Activated CD4-positive, alpha-beta T cell treated with anti-CD3 and anti-CD28 coated beads for 36 hours (primary cell): ENCODE measurements around the gene EFNA4. TPM values are rescaled to one million over a fixed set of nuclear protein-coding genes. Genes with fewer than 3 reads are reported as not detected.

ENCODE experiments used
- ATAC-seq: fragments of 200-7000 bp; cut with Tn5 transposase; one replicate; pipeline ENCODE4 v1.10.0; 2021; ENCODE audit warnings: mild to moderate bottlenecking, moderate library complexity
- CTCF ChIA-PET: fragments of 350-600 bp; sonication (Branson Sonifier 250); formaldehyde crosslinking; loops from one replicate; lab custom pipeline; 2021; ENCODE audit warnings: antibody characterized with exemption; lab: Charles Lee
- POLR2A ChIA-PET: fragments of 350-600 bp; sonication (Branson Sonifier 250); formaldehyde crosslinking; loops from one replicate; lab custom pipeline; 2021; ENCODE audit warnings: antibody characterized with exemption, inconsistent platforms; lab: Charles Lee
- DNase-seq: peaks from one replicate; pipeline ENCODE4 v3.0.0-alpha.2; 2020
- H3K27ac Mint-ChIP-seq: one replicate; pipeline ENCODE4 v1.8.0; 2021; ENCODE audit warnings: mixed read lengths
- H3K27me3 Mint-ChIP-seq: one replicate; pipeline ENCODE4 v1.8.0; 2021; ENCODE audit warnings: mixed read lengths
- H3K36me3 Mint-ChIP-seq: one replicate; pipeline ENCODE4 v1.8.0; 2021; ENCODE audit warnings: low read depth, mixed read lengths
- H3K4me1 Mint-ChIP-seq: one replicate; pipeline ENCODE4 v1.8.0; 2021; ENCODE audit warnings: mixed read lengths
- H3K4me3 Mint-ChIP-seq: one replicate; pipeline ENCODE4 v1.8.0; 2021; ENCODE audit warnings: mild to moderate bottlenecking, moderate library complexity, mixed read lengths
- H3K9me3 Mint-ChIP-seq: one replicate; pipeline ENCODE4 v1.8.0; 2021; ENCODE audit warnings: low read depth, mixed read lengths
- intact Hi-C, 2 experiments: fragments of 100-400 bp; cut with DNase I in 1 of 2; cut with micrococcal nuclease in 1 of 2; formaldehyde crosslinking; loops; one replicate each; pipeline versions ENCODE4 v1.14.2 to v1.15.1; 2022 to 2024; cut with DNase I, micrococcal nuclease
- total RNA-seq, 2 experiments: library from RNA; stranded (reverse); gene quantifications; one replicate each; pipeline ENCODE4 v1.2.3, GENCODE V29; 2021

The EFNA4 gene
- total RNA-seq, 2 experiments from 2014 or later = 6.3 to 6.5 TPM

GRCh38 chr1:155080312-155081228, 17.0 kb downstream of the EFNA4 start:
- Mint-ChIP-seq H3K9me3 (no peaks in the 10 kb centered on the region), H3K4me3 (peak overlapping the region; percentile 42), H3K36me3 (peaks cover 1% of the 10 kb centered on the region), H3K27me3 (peaks cover 35% of the 10 kb centered on the region), H3K4me1 (peaks cover 51% of the 10 kb centered on the region), H3K27ac (no peak overlapping the region)
- intact Hi-C loops = no loop called here
- ATAC-seq (no peak), DNase-seq (peak; percentile 65)
- POLR2A ChIA-PET = interaction anchor here (0.7 to 1.1 kb wide), 2 partner anchors 98 to 114 kb away, joined by 5 to 7 read pairs; partner anchors contain the start of gene FLAD1
- CTCF ChIA-PET = interaction anchor here (1.0 to 2.0 kb wide), 6 partner anchors 10 to 92 kb away, joined by 3 to 5 read pairs (median 4); partner anchors contain the start of genes ADAM15 and KRTCAP2

DNA sequence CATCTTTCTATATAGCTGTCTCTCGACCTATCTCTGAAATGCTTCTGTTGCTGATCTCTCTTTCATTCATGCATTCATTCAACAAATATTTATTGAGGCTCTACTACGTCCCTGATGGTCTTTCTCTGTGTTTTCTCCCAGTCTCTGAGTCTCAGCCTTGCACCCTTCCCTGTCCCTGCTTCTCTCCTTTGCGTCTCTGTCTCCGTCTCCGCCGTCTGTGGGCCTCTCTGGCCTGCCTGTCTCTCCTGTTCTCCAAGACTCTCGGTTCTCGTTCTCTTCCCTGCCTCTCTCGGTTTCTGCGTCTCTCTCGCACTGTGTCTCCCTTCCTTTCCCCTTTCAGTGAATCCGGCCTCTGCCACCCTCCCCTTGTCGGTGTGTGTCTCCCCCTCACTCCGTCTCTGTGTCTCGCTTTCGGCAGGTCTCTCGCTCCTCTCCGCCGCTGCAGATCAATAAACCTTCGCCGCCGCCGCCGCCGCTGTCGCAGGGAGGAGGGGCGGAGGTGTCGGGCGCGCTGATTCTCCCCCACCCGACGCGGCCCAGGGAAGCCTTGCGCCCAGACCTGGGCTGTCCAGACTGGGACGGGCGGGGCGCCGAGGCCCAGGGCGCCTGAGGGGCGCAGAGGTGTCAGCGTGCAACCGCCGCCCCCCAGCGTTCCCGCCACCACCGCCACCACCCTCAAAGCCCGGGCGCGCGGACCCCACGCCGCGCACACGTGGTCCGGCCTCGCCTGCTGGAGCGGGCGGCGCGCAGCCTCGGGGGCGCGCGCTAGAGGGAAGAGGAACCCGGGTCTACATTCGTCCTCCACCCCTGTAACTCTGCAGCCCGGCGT, 18.1 kb downstream of the EFNA4 start:
- Mint-ChIP-seq H3K27ac (peak overlapping the region; percentile 2), H3K9me3 (no peaks in the 10 kb centered on the region), H3K4me1 (peaks cover 54% of the 10 kb centered on the region), H3K4me3 (peak overlapping the region; percentile 42), H3K36me3 (peaks cover 1% of the 10 kb centered on the region), H3K27me3 (peaks cover 35% of the 10 kb centered on the region)
- ATAC-seq (no peak), DNase-seq (peak; percentile 64)
- POLR2A ChIA-PET = no interaction called here
- intact Hi-C loops = no loop called here
- CTCF ChIA-PET = interaction anchor here (1.0 to 4.8 kb wide), 7 partner anchors 9 to 91 kb away, joined by 3 to 81 read pairs (median 4); partner anchors contain the start of genes ADAM15, EFNA4 and KRTCAP2

DNA sequence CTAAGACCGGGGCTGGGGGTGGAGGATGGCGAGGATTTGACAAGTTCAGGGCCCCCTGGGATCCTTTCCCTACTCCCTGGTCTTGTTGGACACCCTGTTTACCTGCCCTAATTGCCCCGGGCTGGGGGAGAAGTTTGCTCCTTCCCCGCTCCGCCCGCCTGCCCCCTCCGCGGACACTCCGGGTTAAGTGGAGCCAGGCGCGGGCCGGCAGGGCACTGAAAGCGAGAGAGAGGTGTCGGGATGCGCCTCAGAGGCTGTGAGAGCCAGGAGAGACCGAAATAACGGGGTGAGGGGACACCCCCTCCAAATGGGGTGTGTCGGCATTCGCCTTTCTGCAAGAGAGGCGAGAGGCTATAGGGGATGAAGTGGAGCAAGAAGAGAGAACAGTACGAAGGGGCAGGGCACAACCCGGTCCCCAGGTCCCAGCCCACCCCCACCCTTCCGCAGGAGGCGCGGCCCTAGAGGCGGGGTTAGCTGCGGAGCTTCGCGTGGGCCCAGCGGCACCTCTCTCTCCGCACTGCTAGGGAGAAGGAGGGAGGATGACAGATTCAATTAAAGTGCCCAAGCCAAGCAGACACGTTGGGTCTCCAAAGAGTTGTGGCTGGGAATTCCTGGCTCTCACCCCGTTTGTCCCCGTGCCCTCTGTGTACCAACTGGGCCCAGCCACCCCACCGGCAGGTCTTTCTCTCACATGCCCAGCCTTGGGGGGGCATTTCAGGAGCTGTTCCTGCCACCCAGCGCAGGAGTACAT, 18.9 kb downstream of the EFNA4 start:
- Mint-ChIP-seq H3K4me3 (peak overlapping the region; percentile 28), H3K27ac (no peak overlapping the region), H3K9me3 (no peaks in the 10 kb centered on the region), H3K4me1 (peaks cover 54% of the 10 kb centered on the region), H3K36me3 (peaks cover 1% of the 10 kb centered on the region), H3K27me3 (peaks cover 35% of the 10 kb centered on the region)
- ChIA-PET CTCF (interaction anchor here (1.2 to 4.8 kb wide), 2 partner anchors 9 to 16 kb away, joined by 3 to 81 read pairs; partner anchors contain the start of gene EFNA4), POLR2A (no interaction called here)
- DNase-seq (peak; percentile 64), ATAC-seq (no peak)
- intact Hi-C loops = no loop called here

- ATAC-seq (no peak), DNase-seq (no peak)
- Mint-ChIP-seq H3K27ac (no peak overlapping the region), H3K9me3 (no peaks in the 10 kb centered on the region), H3K27me3 (peaks cover 35% of the 10 kb centered on the region), H3K36me3 (peaks cover 1% of the 10 kb centered on the region), H3K4me1 (peaks cover 48% of the 10 kb centered on the region), H3K4me3 (no peak overlapping the region)
- intact Hi-C loops = no loop called here
- ChIA-PET CTCF (interaction anchor here (0.5 to 4.8 kb wide), 5 partner anchors 8 to 324 kb away, joined by 3 to 81 read pairs (median 15); partner anchors contain the start of genes EFNA4 and KRTCAP2), POLR2A (no interaction called here)
Measured at GRCh38 chr1:155083052-155083541, 19.6 kb downstream of the EFNA4 start.

GRCh38 chr1:155083865-155084721, 20.6 kb downstream of the EFNA4 start:
- DNase-seq = peak; percentile 78
- CTCF ChIA-PET = interaction anchor here (0.9 to 4.8 kb wide), 19 partner anchors 8 to 148 kb away, joined by 3 to 81 read pairs (median 10); partner anchors contain the start of genes ADAM15, EFNA4, FLAD1 and KRTCAP2
- intact Hi-C loops = loop anchor here (1.0 to 2.0 kb wide), 7 partner anchors 21 to 526 kb away; partner anchors contain the start of genes EFNA4 (in 2 of the 2), KRTCAP2 (in 2 of the 2), TRIM46 (in 2 of the 2) and PYGO2 (in 1 of the 2)

DNA sequence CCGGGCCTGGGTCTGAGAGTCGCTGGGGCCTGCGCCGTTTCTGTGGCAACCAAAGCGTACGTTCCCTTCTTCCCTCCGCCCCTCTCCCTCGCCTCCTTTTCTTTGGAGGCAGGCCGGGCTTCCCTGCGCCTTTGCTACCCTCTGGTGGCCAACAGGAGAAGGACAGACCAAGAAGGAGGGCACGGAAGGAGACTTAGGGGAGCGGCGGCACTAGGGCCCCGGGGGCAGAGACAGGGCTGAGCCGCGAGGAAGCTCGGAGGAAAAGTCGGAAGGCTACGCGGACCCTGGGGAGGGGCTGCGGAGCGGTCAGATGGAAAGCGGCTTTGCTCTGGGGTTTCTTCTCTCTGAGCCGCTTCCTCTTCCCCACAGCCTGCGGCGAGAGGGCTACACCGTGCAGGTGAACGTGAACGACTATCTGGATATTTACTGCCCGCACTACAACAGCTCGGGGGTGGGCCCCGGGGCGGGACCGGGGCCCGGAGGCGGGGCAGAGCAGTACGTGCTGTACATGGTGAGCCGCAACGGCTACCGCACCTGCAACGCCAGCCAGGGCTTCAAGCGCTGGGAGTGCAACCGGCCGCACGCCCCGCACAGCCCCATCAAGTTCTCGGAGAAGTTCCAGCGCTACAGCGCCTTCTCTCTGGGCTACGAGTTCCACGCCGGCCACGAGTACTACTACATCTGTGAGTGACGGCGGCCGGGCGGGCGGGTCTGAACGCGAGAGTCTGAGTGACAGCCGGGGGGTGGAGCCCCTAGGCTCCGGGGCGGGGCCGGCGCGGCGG, 21.4 kb downstream of the EFNA4 start:
- H3K27me3 Mint-ChIP-seq = peaks cover 27% of the 10 kb centered on the region
- POLR2A ChIA-PET = interaction anchor here (0.5 to 1.2 kb wide), 7 partner anchors 25 to 109 kb away, joined by 3 to 5 read pairs (median 3); no protein-coding TSS in a partner anchor
- H3K4me1 Mint-ChIP-seq = peaks cover 36% of the 10 kb centered on the region

More at GRCh38 chr1:155083865-155084721, 20.6 kb downstream of the EFNA4 start:
- Mint-ChIP-seq H3K4me1 (peaks cover 44% of the 10 kb centered on the region), H3K27me3 (peaks cover 35% of the 10 kb centered on the region), H3K36me3 (peaks cover 1% of the 10 kb centered on the region), H3K4me3 (peak overlapping the region; percentile 82), H3K9me3 (no peaks in the 10 kb centered on the region), H3K27ac (no peak overlapping the region)
- ATAC-seq = no peak
- POLR2A ChIA-PET = interaction anchor here (0.7 to 1.2 kb wide), 3 partner anchors 33 to 109 kb away, joined by 3 read pairs; no protein-coding TSS in a partner anchor

GRCh38 chr1:155085504-155086127, 22.1 kb downstream of the EFNA4 start:
- Mint-ChIP-seq H3K27ac (peak overlapping the region; percentile 91), H3K36me3 (no peaks in the 10 kb centered on the region), H3K27me3 (peaks cover 26% of the 10 kb centered on the region), H3K4me1 (peaks cover 35% of the 10 kb centered on the region), H3K4me3 (peak overlapping the region; percentile 82), H3K9me3 (no peaks in the 10 kb centered on the region)
- intact Hi-C loops = loop anchor here (1.0 to 5.0 kb wide), 15 partner anchors 14 to 863 kb away; partner anchors contain the start of genes KRTCAP2 (in 2 of the 2), SLC50A1 (in 2 of the 2), TRIM46 (in 2 of the 2) and ADAM15 (in 1 of the 2)
- ATAC-seq (peak; percentile 59), DNase-seq (peak; percentile 92)
- ChIA-PET POLR2A (interaction anchor here (0.9 to 1.2 kb wide), 4 partner anchors 26 to 110 kb away, joined by 3 to 5 read pairs (median 4); no protein-coding TSS in a partner anchor), CTCF (interaction anchor here (0.5 to 4.8 kb wide), 32 partner anchors 9 to 526 kb away, joined by 3 to 81 read pairs (median 6); partner anchors contain the start of genes ADAM15, EFNA4, FLAD1 and KRTCAP2)

More for the DNA sequence above, 21.4 kb downstream of the EFNA4 start:
- ATAC-seq (peak; percentile 78), DNase-seq (peak; percentile 97)
- Mint-ChIP-seq H3K36me3 (no peaks in the 10 kb centered on the region), H3K4me3 (peak overlapping the region; percentile 82), H3K27ac (peak overlapping the region; percentile 91), H3K9me3 (no peaks in the 10 kb centered on the region)
- intact Hi-C loops = loop anchor here (1.0 to 5.0 kb wide), 18 partner anchors 14 to 863 kb away; partner anchors contain the start of genes EFNA4 (in 2 of the 2), KRTCAP2 (in 2 of the 2), SLC50A1 (in 2 of the 2) and TRIM46 (in 2 of the 2)
- CTCF ChIA-PET = interaction anchor here (0.5 to 4.8 kb wide), 41 partner anchors 9 to 605 kb away, joined by 3 to 81 read pairs (median 4); partner anchors contain the start of genes ADAM15, EFNA4, FLAD1 and KRTCAP2

DNA sequence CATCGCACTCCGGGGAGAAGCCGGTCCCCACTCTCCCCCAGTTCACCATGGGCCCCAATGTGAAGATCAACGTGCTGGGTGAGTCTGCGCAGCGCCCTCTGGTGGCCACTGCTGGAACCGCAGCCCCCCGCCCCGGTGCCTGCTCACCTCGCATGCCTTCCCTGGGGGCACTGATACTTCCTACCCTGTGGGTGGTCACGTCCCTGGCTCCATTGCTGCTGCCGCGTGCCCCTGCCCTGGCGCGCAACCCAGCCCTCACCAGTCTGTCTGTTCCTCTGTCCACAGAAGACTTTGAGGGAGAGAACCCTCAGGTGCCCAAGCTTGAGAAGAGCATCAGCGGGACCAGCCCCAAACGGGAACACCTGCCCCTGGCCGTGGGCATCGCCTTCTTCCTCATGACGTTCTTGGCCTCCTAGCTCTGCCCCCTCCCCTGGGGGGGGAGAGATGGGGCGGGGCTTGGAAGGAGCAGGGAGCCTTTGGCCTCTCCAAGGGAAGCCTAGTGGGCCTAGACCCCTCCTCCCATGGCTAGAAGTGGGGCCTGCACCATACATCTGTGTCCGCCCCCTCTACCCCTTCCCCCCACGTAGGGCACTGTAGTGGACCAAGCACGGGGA, 22.7 kb downstream of the EFNA4 start:
- no peaks in the 10 kb centered on the region for H3K36me3 Mint-ChIP-seq
- ChIA-PET CTCF (interaction anchor here (0.7 to 4.8 kb wide), 11 partner anchors 9 to 526 kb away, joined by 3 to 81 read pairs (median 12); partner anchors contain the start of genes EFNA4 and KRTCAP2), POLR2A (no interaction called here)
- no peaks in the 10 kb centered on the region for H3K9me3 Mint-ChIP-seq
- peaks cover 33% of the 10 kb centered on the region for H3K4me1 Mint-ChIP-seq
- peak overlapping the region; percentile 63 for H3K27ac Mint-ChIP-seq
- intact Hi-C loops = loop anchor here in 1 of 2 experiments (5.0 kb wide), 1 partner anchor 864 kb away; the partner anchor contains the start of gene UBAP2L
- ATAC-seq (peak; percentile 18), DNase-seq (peak; percentile 90)
- peaks cover 23% of the 10 kb centered on the region for H3K27me3 Mint-ChIP-seq
- H3K4me3 Mint-ChIP-seq = peak overlapping the region; percentile 82
